Measurements from ENCODE around the gene TMEM134.

TMEM134 gene

GRCh38 chr11:67440229-67441097 lies 28.6 kb downstream of the TMEM134 start:
- TF ChIP-seq, protein P1, sequence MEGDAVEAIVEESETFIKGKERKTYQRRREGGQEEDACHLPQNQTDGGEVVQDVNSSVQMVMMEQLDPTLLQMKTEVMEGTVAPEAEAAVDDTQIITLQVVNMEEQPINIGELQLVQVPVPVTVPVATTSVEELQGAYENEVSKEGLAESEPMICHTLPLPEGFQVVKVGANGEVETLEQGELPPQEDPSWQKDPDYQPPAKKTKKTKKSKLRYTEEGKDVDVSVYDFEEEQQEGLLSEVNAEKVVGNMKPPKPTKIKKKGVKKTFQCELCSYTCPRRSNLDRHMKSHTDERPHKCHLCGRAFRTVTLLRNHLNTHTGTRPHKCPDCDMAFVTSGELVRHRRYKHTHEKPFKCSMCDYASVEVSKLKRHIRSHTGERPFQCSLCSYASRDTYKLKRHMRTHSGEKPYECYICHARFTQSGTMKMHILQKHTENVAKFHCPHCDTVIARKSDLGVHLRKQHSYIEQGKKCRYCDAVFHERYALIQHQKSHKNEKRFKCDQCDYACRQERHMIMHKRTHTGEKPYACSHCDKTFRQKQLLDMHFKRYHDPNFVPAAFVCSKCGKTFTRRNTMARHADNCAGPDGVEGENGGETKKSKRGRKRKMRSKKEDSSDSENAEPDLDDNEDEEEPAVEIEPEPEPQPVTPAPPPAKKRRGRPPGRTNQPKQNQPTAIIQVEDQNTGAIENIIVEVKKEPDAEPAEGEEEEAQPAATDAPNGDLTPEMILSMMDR (conservative IDR thresholded peaks at IDR 0.05; ENCODE audit: low read length), result no peak
- no peak overlapping the region for H3K4me3 ChIP-seq (ENCODE audit: low read length)
- no peak for DNase-seq (ENCODE audit: low read depth)

DNA sequence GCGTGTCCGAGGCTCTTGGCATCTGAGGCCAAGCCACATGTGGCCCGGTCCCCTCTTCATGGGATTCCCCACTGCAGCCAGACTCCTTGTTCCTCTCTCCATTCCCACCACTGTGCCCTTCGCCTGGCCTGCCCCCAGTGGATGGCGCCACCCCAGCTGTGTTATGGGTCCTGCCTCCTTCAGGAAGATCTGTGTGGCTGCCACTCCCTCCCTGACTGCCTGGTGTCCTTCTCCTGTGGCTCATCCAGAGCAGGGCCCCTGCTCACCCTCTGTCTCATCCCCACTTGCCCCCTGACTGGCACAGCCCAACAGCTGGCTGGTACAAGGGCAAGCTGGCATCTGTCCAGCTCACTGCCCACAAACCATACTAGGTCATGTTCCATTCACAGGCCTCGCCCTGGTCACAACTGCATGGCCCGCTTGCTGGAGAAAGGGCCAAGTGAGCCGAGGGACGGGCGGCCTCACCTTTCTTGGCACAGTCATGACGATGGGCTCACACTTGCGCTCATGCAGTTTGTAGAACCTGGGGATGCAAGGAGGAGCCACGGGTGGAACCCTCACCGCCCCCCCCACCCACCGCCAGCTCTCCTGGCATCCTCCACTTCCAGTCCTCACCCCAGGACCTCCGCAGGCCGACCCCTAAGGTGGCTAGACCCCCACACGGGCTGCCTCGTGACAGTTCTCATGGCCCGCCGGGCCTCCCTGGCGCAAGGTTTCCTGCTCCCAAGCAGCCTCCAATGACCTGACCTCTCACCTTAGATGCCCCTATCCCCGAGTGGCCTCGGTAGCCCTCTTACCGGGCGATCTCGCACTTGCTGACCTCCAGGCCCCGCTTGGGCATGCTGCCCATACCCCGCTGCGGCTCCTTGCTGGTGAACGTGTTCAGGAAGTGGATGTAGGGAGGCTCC lies 29.5 kb downstream of the TMEM134 start:
- DNase-seq (ENCODE audit: low read depth), result peak; percentile 16
- TF ChIP-seq, protein P1 (conservative IDR thresholded peaks at IDR 0.05; ENCODE audit: low read length), result peak; percentile 15; the same call in 1 of the 2 replicates
- no peak overlapping the region for H3K4me3 ChIP-seq (ENCODE audit: low read length)

GRCh38 chr11:67438158-67438902 lies 30.7 kb downstream of the TMEM134 start:
- no peak for DNase-seq (ENCODE audit: low read depth)
- TF ChIP-seq, protein P1 (conservative IDR thresholded peaks at IDR 0.05; ENCODE audit: low read length), result no peak
- no peak overlapping the region for H3K4me3 ChIP-seq (ENCODE audit: low read length)

GRCh38 chr11:67437809-67438157 lies 31.3 kb downstream of the TMEM134 start:
- no peak for DNase-seq (ENCODE audit: low read depth)
- no peak overlapping the region for H3K4me3 ChIP-seq (ENCODE audit: low read length)
- TF ChIP-seq, protein P1 (conservative IDR thresholded peaks at IDR 0.05; ENCODE audit: low read length), result no peak

GRCh38 chr11:67437082-67437808 lies 31.8 kb downstream of the TMEM134 start, which contains the start of gene PTPRCAP:
Gene PTPRCAP (minus strand): TSS chr11:67437682. CDS start chr11:67437619, 63 bp downstream.
- no peak within 1 kb of the TSS for H3K4me3 ChIP-seq (ENCODE audit: low read length)
- DNase-seq (ENCODE audit: low read depth), result no peak
- TF ChIP-seq, protein P1 (conservative IDR thresholded peaks at IDR 0.05; ENCODE audit: low read length), result no peak

DNA sequence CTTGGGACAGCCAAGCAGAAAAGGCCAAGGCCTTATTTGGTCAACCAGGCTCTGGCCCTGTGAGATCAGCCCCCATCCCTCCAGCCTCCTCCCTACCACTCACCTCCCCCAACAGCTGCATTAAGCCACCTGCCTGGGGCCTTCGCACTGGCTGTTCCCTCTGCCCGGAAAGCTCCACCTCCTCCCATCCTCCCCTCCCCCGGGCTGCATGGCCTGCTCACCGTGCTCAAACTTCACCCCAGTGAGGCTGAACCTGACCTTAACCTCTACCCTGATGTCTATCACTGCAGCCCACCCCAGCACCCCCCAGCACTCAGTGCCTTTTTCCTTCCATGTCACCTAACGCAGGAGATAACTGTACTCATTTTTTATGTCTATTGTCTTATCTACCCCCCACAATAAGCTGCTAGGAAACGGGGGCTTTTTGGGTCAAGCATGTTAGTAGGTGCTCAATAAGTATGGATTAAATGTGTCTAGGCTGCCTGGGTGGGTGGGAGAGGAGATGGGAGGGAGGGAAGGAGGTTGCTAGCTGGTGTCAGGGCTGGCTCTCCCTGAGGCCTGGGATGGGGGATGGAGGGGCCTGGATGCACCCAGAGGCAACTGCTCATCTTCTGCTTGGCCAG lies 32.5 kb downstream of the TMEM134 start:
- DNase-seq (ENCODE audit: low read depth), result no peak
- TF ChIP-seq, protein P1 (conservative IDR thresholded peaks at IDR 0.05; ENCODE audit: low read length), result no peak
- H3K4me3 ChIP-seq (ENCODE audit: low read length), result no peak overlapping the region

Measured in AG10803 (cell line).